T-helper 1 cell (primary cell): ENCODE data around the gene CREBL2.

ENCODE experiments used
- DNase-seq, 5 donors: peaks; one replicate each; pipeline ENCODE4 v3.0.0-alpha.2; 2012 to 2020

The CREBL2 gene

GRCh38 chr12:12681061-12681765, 69.5 kb downstream of the CREBL2 start:
- DNase-seq, result no peak

- no peak for DNase-seq
These were observed 70.6 kb downstream of the CREBL2 start for GRCh38 chr12:12682284-12682683.

DNA sequence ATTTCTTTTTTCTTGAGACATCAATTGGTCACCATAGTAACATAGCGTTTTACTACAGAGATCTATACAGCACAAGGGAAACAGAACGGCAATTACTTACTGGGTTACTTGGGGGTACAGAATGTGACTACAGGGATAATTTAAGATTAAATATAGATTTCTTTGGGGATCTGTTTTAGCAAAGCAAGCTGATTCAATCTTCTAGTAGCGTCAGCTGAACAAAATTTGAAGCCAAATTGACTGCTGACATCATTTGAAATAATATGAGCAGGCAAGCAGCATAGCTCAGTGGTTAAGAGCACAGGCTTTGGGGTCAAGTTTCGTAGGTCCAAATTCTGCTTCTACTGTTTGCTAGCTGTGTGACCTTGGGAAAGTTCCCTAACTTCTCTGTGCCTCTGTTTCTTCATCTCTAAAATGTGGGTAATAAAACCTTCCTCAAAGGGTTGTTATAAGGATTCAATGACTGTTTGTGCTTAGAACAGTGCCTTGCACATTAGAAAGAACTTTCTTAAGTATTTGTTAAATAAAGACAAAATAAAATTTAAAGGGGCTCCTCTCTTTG, 71.5 kb downstream of the CREBL2 start:
- DNase-seq, result no peak

GRCh38 chr12:12683725-12684124, 72.0 kb downstream of the CREBL2 start:
- DNase-seq, result no peak

- no peak for DNase-seq
These were observed 72.9 kb downstream of the CREBL2 start for GRCh38 chr12:12684375-12685106.

- DNase-seq, result no peak
These were observed 73.6 kb downstream of the CREBL2 start for GRCh38 chr12:12685305-12685704.

- no peak for DNase-seq
These were observed 74.8 kb downstream of the CREBL2 start for GRCh38 chr12:12686472-12686871.

DNA sequence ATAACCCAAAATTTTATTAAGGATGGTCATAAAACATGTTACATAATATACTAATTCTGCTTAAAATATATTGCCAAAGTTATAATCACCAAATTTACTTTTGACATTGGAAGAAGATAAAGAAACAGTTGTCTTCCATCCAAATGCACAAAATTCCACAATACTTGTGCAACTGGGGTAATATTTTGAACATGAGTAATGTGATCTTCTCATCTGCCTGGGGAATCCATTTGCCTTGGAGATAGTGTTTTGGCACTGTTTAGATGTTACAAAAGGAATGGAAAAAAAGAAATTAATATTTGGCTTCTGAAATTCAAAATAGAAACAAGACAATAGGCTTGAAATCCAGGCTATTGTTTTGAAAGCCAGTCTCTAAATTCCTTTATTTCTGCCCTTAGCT, 75.2 kb downstream of the CREBL2 start:
- no peak for DNase-seq

GRCh38 chr12:12689647-12690300, 78.1 kb downstream of the CREBL2 start:
- DNase-seq, result peak in 1 of 5 donors; percentile 37

DNA sequence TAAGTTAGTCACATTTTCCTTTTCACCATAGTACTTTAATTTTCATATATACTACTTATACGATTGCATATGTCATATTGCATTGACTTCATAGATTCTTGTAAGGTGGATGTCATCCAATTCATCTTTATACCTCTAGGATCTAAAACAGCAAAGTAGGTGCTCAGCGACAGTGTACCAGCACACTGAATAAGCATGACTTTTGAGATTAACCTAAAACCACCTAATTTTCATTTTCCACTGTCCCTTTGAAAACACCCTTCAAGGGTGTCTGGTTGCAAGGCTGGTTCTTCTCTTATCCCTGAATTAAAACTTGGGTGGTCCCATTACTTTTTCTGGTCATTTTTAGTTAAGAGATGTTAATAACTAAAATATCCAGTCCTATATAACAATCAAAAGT, 79.9 kb downstream of the CREBL2 start:
- DNase-seq, result no peak

DNA sequence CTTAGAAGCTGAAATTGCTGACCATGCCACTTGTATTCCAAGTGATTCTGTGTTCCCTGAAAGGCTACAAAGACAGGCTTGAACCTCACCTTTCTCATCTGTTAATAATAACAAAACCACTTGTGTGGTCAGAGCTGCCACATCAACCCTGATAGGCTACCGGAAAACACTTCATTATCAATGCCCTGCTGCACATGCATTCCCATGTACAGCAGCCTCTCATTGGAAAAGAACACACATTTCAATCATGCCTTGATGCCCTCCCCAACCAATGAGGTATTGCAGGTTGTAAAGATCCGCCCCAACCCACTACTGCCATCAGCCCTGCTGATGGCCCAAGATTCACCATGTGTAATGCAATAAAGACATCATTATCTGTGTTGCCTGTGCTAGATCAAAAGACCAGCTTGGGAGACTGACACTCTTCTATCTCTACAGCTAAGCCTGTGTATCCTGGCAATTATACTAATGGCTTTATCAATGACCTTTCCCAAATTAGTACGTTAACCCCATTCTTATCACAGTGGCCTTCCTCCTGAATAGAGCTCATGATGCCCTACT, 81.5 kb downstream of the CREBL2 start:
- DNase-seq, result peak in 1 of 5 donors; percentile 20
